ENCODE results near the gene ZNF423. TPM values are rescaled to one million over a fixed set of nuclear protein-coding genes. Genes with fewer than 3 reads are reported as not detected.

ZNF423 gene
- total and polyA plus RNA-seq, 2 of the 13 experiments (the other 11 are each of a cell fraction or from before 2014, with no cell fraction given), result 0.07 to 0.31 TPM

DNA sequence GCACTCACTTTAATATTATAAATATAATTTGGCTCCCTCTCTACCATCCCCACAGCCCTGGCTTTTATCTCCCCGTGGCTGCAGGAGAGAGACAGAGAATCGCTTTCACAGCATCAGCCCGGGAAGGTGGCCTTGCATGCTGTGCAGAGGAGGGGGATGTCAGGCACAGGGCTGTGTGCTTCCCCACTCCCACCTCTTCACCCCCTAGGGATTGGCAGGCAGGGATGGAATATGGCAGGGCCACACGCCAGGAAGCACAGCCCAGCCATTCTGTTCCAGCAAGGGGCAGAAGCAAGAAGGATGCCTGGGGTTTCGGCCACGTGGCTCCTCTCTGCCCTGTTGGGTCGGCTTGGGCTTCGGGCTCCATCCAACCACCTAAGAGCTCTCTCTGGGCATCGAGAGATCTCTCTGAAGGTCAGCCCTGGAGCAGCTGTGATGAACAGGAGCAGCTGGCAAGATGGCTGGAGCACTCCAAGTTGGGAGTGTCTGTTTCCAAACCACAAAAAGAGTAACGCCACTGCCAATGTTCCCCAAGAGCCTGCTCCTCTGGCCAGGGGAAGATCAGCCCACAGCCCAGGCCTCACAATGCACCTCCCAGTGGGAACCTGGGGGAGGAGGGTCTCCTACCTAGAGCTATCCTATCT is 259.1 kb downstream of the ZNF423 start:
- H3K79me2 ChIP-seq (ENCODE audit: insufficient read depth, low read length), result no peaks in the 10 kb centered on the region
- H2AFZ ChIP-seq (ENCODE audit: low read length), result no peak overlapping the region
- no peak for FAIRE-seq
- no peak overlapping the region for H3K4me2 ChIP-seq (ENCODE audit: low read depth, low read length)
- in situ Hi-C loops (cut with HindIII; ENCODE audit: extremely low pct_ligation_motif_present, low pct_unique_long_range_greater_than_20kb) (no loop called here), intact Hi-C loops (cut with micrococcal nuclease; ENCODE audit: unreplicated experiment) (no loop called here)
- ChIA-PET POLR2A (no interaction called here), CTCF (ENCODE audit: low intra/inter-chr PET ratio, low total read pairs) (no interaction called here)
- no peaks in the 10 kb centered on the region for H3K36me3 ChIP-seq (replicated peaks in 1 of 2; ENCODE audit: control insufficient read depth in 1 of 2, insufficient read depth in 2 of 2, low read length in 2 of 2)
- ATAC-seq, result no peak
- TF ChIP-seq, protein P1, sequence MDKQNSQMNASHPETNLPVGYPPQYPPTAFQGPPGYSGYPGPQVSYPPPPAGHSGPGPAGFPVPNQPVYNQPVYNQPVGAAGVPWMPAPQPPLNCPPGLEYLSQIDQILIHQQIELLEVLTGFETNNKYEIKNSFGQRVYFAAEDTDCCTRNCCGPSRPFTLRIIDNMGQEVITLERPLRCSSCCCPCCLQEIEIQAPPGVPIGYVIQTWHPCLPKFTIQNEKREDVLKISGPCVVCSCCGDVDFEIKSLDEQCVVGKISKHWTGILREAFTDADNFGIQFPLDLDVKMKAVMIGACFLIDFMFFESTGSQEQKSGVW (CRISPR knock-in tag; IDR thresholded peaks at IDR 0.05; ENCODE audit: borderline replicate concordance), result no peak
- no peak for TF ChIP-seq GATA4 (IDR thresholded peaks at IDR 0.05; ENCODE audit: borderline replicate concordance, low read depth)
- TF ChIP-seq, protein P2, sequence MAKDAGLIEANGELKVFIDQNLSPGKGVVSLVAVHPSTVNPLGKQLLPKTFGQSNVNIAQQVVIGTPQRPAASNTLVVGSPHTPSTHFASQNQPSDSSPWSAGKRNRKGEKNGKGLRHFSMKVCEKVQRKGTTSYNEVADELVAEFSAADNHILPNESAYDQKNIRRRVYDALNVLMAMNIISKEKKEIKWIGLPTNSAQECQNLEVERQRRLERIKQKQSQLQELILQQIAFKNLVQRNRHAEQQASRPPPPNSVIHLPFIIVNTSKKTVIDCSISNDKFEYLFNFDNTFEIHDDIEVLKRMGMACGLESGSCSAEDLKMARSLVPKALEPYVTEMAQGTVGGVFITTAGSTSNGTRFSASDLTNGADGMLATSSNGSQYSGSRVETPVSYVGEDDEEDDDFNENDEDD (CRISPR knock-in tag; IDR thresholded peaks at IDR 0.05; ENCODE audit: borderline replicate concordance), result no peak
- TF ChIP-seq MAFG (CRISPR knock-in tag; IDR thresholded peaks at IDR 0.05), result no peak
- no peak for TF ChIP-seq ZNF792 (CRISPR knock-in tag; IDR thresholded peaks at IDR 0.05)
- TF ChIP-seq YEATS4 (CRISPR knock-in tag; IDR thresholded peaks at IDR 0.05; ENCODE audit: borderline replicate concordance), result no peak
- TF ChIP-seq ZNF780A (CRISPR knock-in tag; IDR thresholded peaks at IDR 0.05), result no peak
- no peak for TF ChIP-seq ATRX (CRISPR knock-in tag; IDR thresholded peaks at IDR 0.05; ENCODE audit: borderline replicate concordance)
- TF ChIP-seq CHCHD3 (CRISPR knock-in tag; IDR thresholded peaks at IDR 0.05), result no peak
- TF ChIP-seq ZNF678 (CRISPR knock-in tag; IDR thresholded peaks at IDR 0.05), result no peak
- TF ChIP-seq, protein P3, sequence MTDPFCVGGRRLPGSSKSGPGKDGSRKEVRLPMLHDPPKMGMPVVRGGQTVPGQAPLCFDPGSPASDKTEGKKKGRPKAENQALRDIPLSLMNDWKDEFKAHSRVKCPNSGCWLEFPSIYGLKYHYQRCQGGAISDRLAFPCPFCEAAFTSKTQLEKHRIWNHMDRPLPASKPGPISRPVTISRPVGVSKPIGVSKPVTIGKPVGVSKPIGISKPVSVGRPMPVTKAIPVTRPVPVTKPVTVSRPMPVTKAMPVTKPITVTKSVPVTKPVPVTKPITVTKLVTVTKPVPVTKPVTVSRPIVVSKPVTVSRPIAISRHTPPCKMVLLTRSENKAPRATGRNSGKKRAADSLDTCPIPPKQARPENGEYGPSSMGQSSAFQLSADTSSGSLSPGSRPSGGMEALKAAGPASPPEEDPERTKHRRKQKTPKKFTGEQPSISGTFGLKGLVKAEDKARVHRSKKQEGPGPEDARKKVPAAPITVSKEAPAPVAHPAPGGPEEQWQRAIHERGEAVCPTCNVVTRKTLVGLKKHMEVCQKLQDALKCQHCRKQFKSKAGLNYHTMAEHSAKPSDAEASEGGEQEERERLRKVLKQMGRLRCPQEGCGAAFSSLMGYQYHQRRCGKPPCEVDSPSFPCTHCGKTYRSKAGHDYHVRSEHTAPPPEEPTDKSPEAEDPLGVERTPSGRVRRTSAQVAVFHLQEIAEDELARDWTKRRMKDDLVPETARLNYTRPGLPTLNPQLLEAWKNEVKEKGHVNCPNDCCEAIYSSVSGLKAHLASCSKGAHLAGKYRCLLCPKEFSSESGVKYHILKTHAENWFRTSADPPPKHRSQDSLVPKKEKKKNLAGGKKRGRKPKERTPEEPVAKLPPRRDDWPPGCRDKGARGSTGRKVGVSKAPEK (CRISPR knock-in tag; IDR thresholded peaks at IDR 0.05; ENCODE audit: borderline replicate concordance), result no peak
- TF ChIP-seq, protein P4, sequence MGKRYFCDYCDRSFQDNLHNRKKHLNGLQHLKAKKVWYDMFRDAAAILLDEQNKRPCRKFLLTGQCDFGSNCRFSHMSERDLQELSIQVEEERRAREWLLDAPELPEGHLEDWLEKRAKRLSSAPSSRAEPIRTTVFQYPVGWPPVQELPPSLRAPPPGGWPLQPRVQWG (CRISPR knock-in tag; IDR thresholded peaks at IDR 0.05; ENCODE audit: borderline replicate concordance, low read depth), result no peak
- no peak for TF ChIP-seq DNMT3B (CRISPR knock-in tag; conservative IDR thresholded peaks at IDR 0.05)
- no peak for TF ChIP-seq KLF16 (CRISPR knock-in tag; IDR thresholded peaks at IDR 0.05)
- no peak overlapping the region for H3K4me3 ChIP-seq (replicated peaks in 1 of 3; ENCODE audit: insufficient read depth in 1 of 3, low read depth in 2 of 3, low read length in 3 of 3)
- H3K27me3 ChIP-seq (ENCODE audit: control insufficient read depth in 1 of 2, insufficient read depth in 2 of 2, low read length in 2 of 2), result peaks cover 0 to 10% of the 10 kb centered on the region in 2 experiments; a peak in 3 of 5 replicates
- H3K9ac ChIP-seq (ENCODE audit: insufficient read depth, low read depth, low read length), result no peak overlapping the region
- WGBS (ENCODE audit: low lambda C conversion rate), result 24% methylated on average over 9 of the region's 10 CpGs
- BruUV-seq (replicated peaks), result no TSS peak
- DNase-seq (ENCODE audit: low spot score), result no peak
- H3K9me3 ChIP-seq (ENCODE audit: low read length), result no peaks in the 10 kb centered on the region
- H3K27ac ChIP-seq (ENCODE audit: extremely low read length, insufficient read depth, low read length), result no peak overlapping the region
- H3K4me1 ChIP-seq (ENCODE audit: insufficient read depth, low read length), result no peaks in the 10 kb centered on the region
- no peaks in the 10 kb centered on the region for H4K20me1 ChIP-seq (ENCODE audit: insufficient read depth, low read length)

All from HepG2 (cell line).